ENCODE measurements around the gene KRT24. TPM values are rescaled to one million over a fixed set of nuclear protein-coding genes. Genes with fewer than 3 reads are reported as not detected.
"Not testable (repeated sequence)": the region's sequence is repeated elsewhere in the genome, so short reads cannot be mapped to it uniquely, and the experiment has no call there.

KRT24 gene
- total RNA-seq (not detected in 2 replicates), polyA plus RNA-seq (not detected in 2 replicates), polyA minus RNA-seq (ENCODE audit: low replicate concordance) (not detected in 2 replicates)
- polyA plus RNA-seq (2012) = not detected in 2 replicates

GRCh38 chr17:40703652-40704051 is at the start of gene KRT24:
KRT24 (minus strand) TSS chr17:40703752; CDS start chr17:40703693, 59 bp downstream.
- H3K27me3 ChIP-seq (ENCODE audit: control insufficient read depth, insufficient read depth, low read length) = peaks cover 5% of the 10 kb centered on the region

GRCh38 chr17:40751065-40751464 is 47.5 kb upstream of the KRT24 start:
- Histone ChIP-seq H3K27me3 (ENCODE audit: control insufficient read depth, insufficient read depth, low read length) (no peaks in the 10 kb centered on the region), H3K9ac (ENCODE audit: insufficient read depth, low read length) (no peak overlapping the region), H3K36me3 (ENCODE audit: control insufficient read depth, insufficient read depth, low read length) (no peaks in the 10 kb centered on the region), H3K4me2 (ENCODE audit: extremely low read depth, insufficient read depth, low read length) (no peak overlapping the region), H3K27ac (ENCODE audit: insufficient read depth, low read length) (no peak overlapping the region), H3K4me3 (replicated peaks in 1 of 4; ENCODE audit: control extremely low read depth in 1 of 4, insufficient read depth in 1 of 4, low read depth in 3 of 4, low read length in 4 of 4) (no peak overlapping the region), H2AFZ (ENCODE audit: low read length) (no peak overlapping the region), H3K9me3 (ENCODE audit: control insufficient read depth, insufficient read depth, low read depth, low read length) (no peaks in the 10 kb centered on the region), H3K79me2 (ENCODE audit: control insufficient read depth, insufficient read depth, low read length) (no peaks in the 10 kb centered on the region), H3K4me1 (ENCODE audit: control insufficient read depth, extremely low read depth, insufficient read depth, low read length) (no peaks in the 10 kb centered on the region), H4K20me1 (ENCODE audit: control insufficient read depth, extremely low read depth, insufficient read depth, low read length) (no peaks in the 10 kb centered on the region)
- no peak for DNase-seq (ENCODE audit: low read depth in 2 of 2)
- TF ChIP-seq CTCF (conservative IDR thresholded peaks at IDR 0.05 in 1 of 2, IDR thresholded peaks at IDR 0.05 in 1 of 2; ENCODE audit: low read depth in 1 of 2, low read length in 2 of 2) = no peak
- no peak for TF ChIP-seq EZH2 (IDR thresholded peaks at IDR 0.05; ENCODE audit: low read length, missing control alignments)

More at GRCh38 chr17:40703652-40704051, at the start of gene KRT24:
- Histone ChIP-seq H3K4me2 (ENCODE audit: extremely low read depth, insufficient read depth, low read length) (no peak within 1 kb of the TSS), H2AFZ (ENCODE audit: low read length) (no peak within 1 kb of the TSS), H3K9me3 (ENCODE audit: control insufficient read depth, insufficient read depth, low read depth, low read length) (no peaks in the 10 kb centered on the region), H3K4me1 (ENCODE audit: control insufficient read depth, extremely low read depth, insufficient read depth, low read length) (no peaks in the 10 kb centered on the region), H3K4me3 (replicated peaks in 1 of 4; ENCODE audit: control extremely low read depth in 1 of 4, insufficient read depth in 1 of 4, low read depth in 3 of 4, low read length in 4 of 4) (no peak within 1 kb of the TSS), H3K79me2 (ENCODE audit: control insufficient read depth, insufficient read depth, low read length) (no peaks in the 10 kb centered on the region), H3K36me3 (ENCODE audit: control insufficient read depth, insufficient read depth, low read length) (no peaks in the 10 kb centered on the region), H4K20me1 (ENCODE audit: control insufficient read depth, extremely low read depth, insufficient read depth, low read length) (no peaks in the 10 kb centered on the region), H3K9ac (ENCODE audit: insufficient read depth, low read length) (no peak within 1 kb of the TSS), H3K27ac (ENCODE audit: insufficient read depth, low read length) (no peak within 1 kb of the TSS)
- no peak for DNase-seq (ENCODE audit: low read depth in 2 of 2)
- TF ChIP-seq EZH2 (IDR thresholded peaks at IDR 0.05; ENCODE audit: low read length, missing control alignments) = no peak
- no peak for TF ChIP-seq CTCF (conservative IDR thresholded peaks at IDR 0.05 in 1 of 2, IDR thresholded peaks at IDR 0.05 in 1 of 2; ENCODE audit: low read depth in 1 of 2, low read length in 2 of 2)

- no peak overlapping the region for H3K9ac ChIP-seq (ENCODE audit: insufficient read depth, low read length)
- no peaks in the 10 kb centered on the region for H3K79me2 ChIP-seq (ENCODE audit: control insufficient read depth, insufficient read depth, low read length)
- H3K27me3 ChIP-seq (ENCODE audit: control insufficient read depth, insufficient read depth, low read length) = no peaks in the 10 kb centered on the region
- H4K20me1 ChIP-seq (ENCODE audit: control insufficient read depth, extremely low read depth, insufficient read depth, low read length) = no peaks in the 10 kb centered on the region
- DNase-seq (ENCODE audit: low read depth in 2 of 2) = no peak
- H3K27ac ChIP-seq (ENCODE audit: insufficient read depth, low read length) = no peak overlapping the region
- TF ChIP-seq CTCF (conservative IDR thresholded peaks at IDR 0.05 in 1 of 2, IDR thresholded peaks at IDR 0.05 in 1 of 2; ENCODE audit: low read depth in 1 of 2, low read length in 2 of 2) (no peak), EZH2 (IDR thresholded peaks at IDR 0.05; ENCODE audit: low read length, missing control alignments) (no peak)
- H3K4me2 ChIP-seq (ENCODE audit: extremely low read depth, insufficient read depth, low read length) = no peak overlapping the region
- no peak overlapping the region for H3K4me3 ChIP-seq (replicated peaks in 1 of 4; ENCODE audit: control extremely low read depth in 1 of 4, insufficient read depth in 1 of 4, low read depth in 3 of 4, low read length in 4 of 4)
- H3K36me3 ChIP-seq (ENCODE audit: control insufficient read depth, insufficient read depth, low read length) = no peaks in the 10 kb centered on the region
- H2AFZ ChIP-seq (ENCODE audit: low read length) = no peak overlapping the region
- no peaks in the 10 kb centered on the region for H3K9me3 ChIP-seq (ENCODE audit: control insufficient read depth, insufficient read depth, low read depth, low read length)
- H3K4me1 ChIP-seq (ENCODE audit: control insufficient read depth, extremely low read depth, insufficient read depth, low read length) = no peaks in the 10 kb centered on the region
These were observed 46.8 kb upstream of the KRT24 start for GRCh38 chr17:40750391-40750790.

- not testable (repeated sequence) for H3K9ac ChIP-seq (ENCODE audit: insufficient read depth, low read length); H3K36me3 ChIP-seq (ENCODE audit: control insufficient read depth, insufficient read depth, low read length); H3K27me3 ChIP-seq (ENCODE audit: control insufficient read depth, insufficient read depth, low read length)
These were observed 45.1 kb upstream of the KRT24 start for GRCh38 chr17:40748666-40749065.

More at GRCh38 chr17:40748666-40749065, 45.1 kb upstream of the KRT24 start:
- DNase-seq (ENCODE audit: low read depth in 2 of 2); H3K9me3 ChIP-seq (ENCODE audit: control insufficient read depth, insufficient read depth, low read depth, low read length); H4K20me1 ChIP-seq (ENCODE audit: control insufficient read depth, extremely low read depth, insufficient read depth, low read length); H3K4me3 ChIP-seq (replicated peaks in 1 of 4; ENCODE audit: control extremely low read depth in 1 of 4, insufficient read depth in 1 of 4, low read depth in 3 of 4, low read length in 4 of 4); H2AFZ ChIP-seq (ENCODE audit: low read length); H3K4me1 ChIP-seq (ENCODE audit: control insufficient read depth, extremely low read depth, insufficient read depth, low read length); H3K79me2 ChIP-seq (ENCODE audit: control insufficient read depth, insufficient read depth, low read length); H3K4me2 ChIP-seq (ENCODE audit: extremely low read depth, insufficient read depth, low read length); H3K27ac ChIP-seq (ENCODE audit: insufficient read depth, low read length): not testable (repeated sequence)

Data from fibroblast of lung (primary cell).